Thyroid gland (tissue), 4 donors: ENCODE results near the gene TRMT13.

Experiments used
- POLR2A ChIP-seq, 2 donors: fragments of 450-650 bp; IDR thresholded peaks; one replicate each; pipeline ENCODE4 v1.6.1; 2017; ENCODE audit warnings: antibody characterized with exemption in 2 of 2, mild to moderate bottlenecking in 2 of 2, moderate library complexity in 1 of 2
- TF ChIP-seq, protein P1 (sequence below), 6 experiments: fragments of 200-600 bp in 3 of 6; fragments of 450-650 bp in 3 of 6; sonication (generic) in 3 of 6; IDR thresholded peaks; one replicate each; pipeline ENCODE4 v1.5.1; 2016 to 2019; ENCODE audit warnings: antibody characterized with exemption in 6 of 6, mild to moderate bottlenecking in 2 of 6, inconsistent platforms in 1 of 6, moderate library complexity in 1 of 6

GRCh38 chr1:100152271-100152670, 19.3 kb downstream of the TRMT13 start:
- TF ChIP-seq POLR2A (IDR thresholded peaks at IDR 0.05) = no peak
- TF ChIP-seq, protein P1, sequence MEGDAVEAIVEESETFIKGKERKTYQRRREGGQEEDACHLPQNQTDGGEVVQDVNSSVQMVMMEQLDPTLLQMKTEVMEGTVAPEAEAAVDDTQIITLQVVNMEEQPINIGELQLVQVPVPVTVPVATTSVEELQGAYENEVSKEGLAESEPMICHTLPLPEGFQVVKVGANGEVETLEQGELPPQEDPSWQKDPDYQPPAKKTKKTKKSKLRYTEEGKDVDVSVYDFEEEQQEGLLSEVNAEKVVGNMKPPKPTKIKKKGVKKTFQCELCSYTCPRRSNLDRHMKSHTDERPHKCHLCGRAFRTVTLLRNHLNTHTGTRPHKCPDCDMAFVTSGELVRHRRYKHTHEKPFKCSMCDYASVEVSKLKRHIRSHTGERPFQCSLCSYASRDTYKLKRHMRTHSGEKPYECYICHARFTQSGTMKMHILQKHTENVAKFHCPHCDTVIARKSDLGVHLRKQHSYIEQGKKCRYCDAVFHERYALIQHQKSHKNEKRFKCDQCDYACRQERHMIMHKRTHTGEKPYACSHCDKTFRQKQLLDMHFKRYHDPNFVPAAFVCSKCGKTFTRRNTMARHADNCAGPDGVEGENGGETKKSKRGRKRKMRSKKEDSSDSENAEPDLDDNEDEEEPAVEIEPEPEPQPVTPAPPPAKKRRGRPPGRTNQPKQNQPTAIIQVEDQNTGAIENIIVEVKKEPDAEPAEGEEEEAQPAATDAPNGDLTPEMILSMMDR (IDR thresholded peaks at IDR 0.05) = no peak
